D721Med (cell line): ENCODE results near the gene RNF150.
"Not testable (repeated sequence)": the region's sequence is repeated elsewhere in the genome, so short reads cannot be mapped to it uniquely, and the experiment has no call there.

Source experiments
- DNase-seq: peaks from one replicate; pipeline ENCODE4 v3.0.0; 2011; ENCODE audit warnings: low spot score; ENCODE audit not compliant: insufficient read length
- FAIRE-seq: peaks from 2 replicates; lab custom pipeline; 2011; peaks lifted over from hg19 to GRCh38; lab: Jason Lieb, UNC
- TF ChIP-seq, protein P1 (sequence below): IDR thresholded peaks from 2 replicates; pipeline ENCODE4 v1.5.1; 2012; ENCODE audit warnings: mild to moderate bottlenecking, control low read depth; ENCODE audit not compliant: insufficient read depth; ENCODE audit errors: missing control alignments

The RNF150 gene

GRCh38 chr4:141169391-141169790, 36.1 kb upstream of the RNF150 start:
- DNase-seq (no peak), FAIRE-seq (no peak)
- TF ChIP-seq, protein P1, sequence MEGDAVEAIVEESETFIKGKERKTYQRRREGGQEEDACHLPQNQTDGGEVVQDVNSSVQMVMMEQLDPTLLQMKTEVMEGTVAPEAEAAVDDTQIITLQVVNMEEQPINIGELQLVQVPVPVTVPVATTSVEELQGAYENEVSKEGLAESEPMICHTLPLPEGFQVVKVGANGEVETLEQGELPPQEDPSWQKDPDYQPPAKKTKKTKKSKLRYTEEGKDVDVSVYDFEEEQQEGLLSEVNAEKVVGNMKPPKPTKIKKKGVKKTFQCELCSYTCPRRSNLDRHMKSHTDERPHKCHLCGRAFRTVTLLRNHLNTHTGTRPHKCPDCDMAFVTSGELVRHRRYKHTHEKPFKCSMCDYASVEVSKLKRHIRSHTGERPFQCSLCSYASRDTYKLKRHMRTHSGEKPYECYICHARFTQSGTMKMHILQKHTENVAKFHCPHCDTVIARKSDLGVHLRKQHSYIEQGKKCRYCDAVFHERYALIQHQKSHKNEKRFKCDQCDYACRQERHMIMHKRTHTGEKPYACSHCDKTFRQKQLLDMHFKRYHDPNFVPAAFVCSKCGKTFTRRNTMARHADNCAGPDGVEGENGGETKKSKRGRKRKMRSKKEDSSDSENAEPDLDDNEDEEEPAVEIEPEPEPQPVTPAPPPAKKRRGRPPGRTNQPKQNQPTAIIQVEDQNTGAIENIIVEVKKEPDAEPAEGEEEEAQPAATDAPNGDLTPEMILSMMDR = no peak

DNA sequence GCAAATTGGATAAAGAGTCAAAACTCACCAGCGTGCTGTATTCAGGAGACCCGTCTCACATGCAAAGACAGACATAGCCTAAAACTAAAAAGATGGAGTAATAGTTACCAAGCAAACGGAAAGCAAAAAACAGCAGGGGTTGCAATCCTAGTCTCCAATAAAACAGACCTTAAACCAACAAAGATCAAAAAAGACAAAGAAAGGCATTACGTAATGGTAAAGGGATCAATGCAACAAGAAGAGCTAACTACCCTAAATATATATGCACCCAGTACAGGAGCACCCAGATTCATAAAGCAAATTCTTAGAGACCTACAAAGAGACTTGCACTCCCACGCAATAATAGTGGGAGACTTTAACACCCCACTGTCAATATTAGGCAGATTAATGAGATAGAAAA, 31.7 kb upstream of the RNF150 start:
- not testable (repeated sequence) for FAIRE-seq, DNase-seq

DNA sequence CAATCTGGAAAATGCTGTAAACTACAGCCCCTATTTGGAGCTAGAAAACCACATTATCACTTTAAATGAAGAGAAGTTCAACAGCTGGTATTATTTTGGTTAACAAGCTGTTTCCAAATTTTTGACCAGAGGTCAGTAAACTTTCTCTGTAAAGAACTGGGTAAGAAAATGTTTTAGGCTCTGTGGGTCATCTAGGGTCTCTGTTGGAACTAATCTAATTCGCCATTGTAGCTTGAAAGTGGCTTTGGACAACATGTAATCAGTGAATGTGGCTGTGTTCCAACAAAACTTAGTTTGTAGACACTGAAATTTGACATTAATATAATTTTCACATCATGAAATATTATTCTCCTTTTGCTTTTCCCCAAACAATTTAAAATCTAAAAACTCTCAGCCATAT, 25.8 kb upstream of the RNF150 start:
- DNase-seq (no peak), FAIRE-seq (no peak)
- TF ChIP-seq, protein P1 = no peak

- TF ChIP-seq, protein P1 = peak; percentile 74
- DNase-seq (no peak), FAIRE-seq (no peak)
These were observed 24.9 kb upstream of the RNF150 start for GRCh38 chr4:141158219-141158618.

- no peak for DNase-seq
- TF ChIP-seq, protein P1 = no peak
- no peak for FAIRE-seq
These were observed 22.3 kb upstream of the RNF150 start for GRCh38 chr4:141155586-141155985.

GRCh38 chr4:141154725-141155124, 21.5 kb upstream of the RNF150 start:
- TF ChIP-seq, protein P1 = no peak
- FAIRE-seq (no peak), DNase-seq (no peak)

GRCh38 chr4:141153751-141154510, 20.7 kb upstream of the RNF150 start:
- no peak for FAIRE-seq
- TF ChIP-seq, protein P1 = no peak

More at GRCh38 chr4:141153751-141154510, 20.7 kb upstream of the RNF150 start:
- no peak for DNase-seq
